Stimulated activated CD4-positive, alpha-beta T cell treated with anti-CD3 and anti-CD28 coated beads, Interleukin-12 subunit alpha, Interleukin-12 subunit beta, amount 100 ng/mL, for 24 hours (primary cell): ENCODE results near the gene CAMK2G.
"Not testable (repeated sequence)": the region's sequence is repeated elsewhere in the genome, so short reads cannot be mapped to it uniquely, and the experiment has no call there.

Source experiments
- DNase-seq, 2 experiments: peaks; one replicate each; pipeline ENCODE4 v3.0.0-alpha.2; 2020; ENCODE audit warnings: low read depth in 2 of 2

Gene CAMK2G

GRCh38 chr10:73874267-73875138 lies at the start of gene CAMK2G:
TSS of gene CAMK2G (minus strand) at chr10:73874555. CDS start at chr10:73874461, 94 bp downstream.
- DNase-seq: peak; percentile 63 to 71

- no peak for DNase-seq
Measured at GRCh38 chr10:73922864-73923133, 48.4 kb upstream of the CAMK2G start.

- no peak for DNase-seq
Measured at GRCh38 chr10:73922007-73922863, 47.9 kb upstream of the CAMK2G start.

- no peak for DNase-seq
Measured at GRCh38 chr10:73920089-73920488, 45.7 kb upstream of the CAMK2G start.

GRCh38 chr10:73919481-73919880 lies 45.1 kb upstream of the CAMK2G start:
- not testable (repeated sequence) for DNase-seq

- DNase-seq: no peak
Measured at GRCh38 chr10:73917566-73918305, 43.4 kb upstream of the CAMK2G start.

GRCh38 chr10:73916761-73917470 lies 42.6 kb upstream of the CAMK2G start:
- DNase-seq: no peak

GRCh38 chr10:73915206-73915851 lies 41.0 kb upstream of the CAMK2G start:
- DNase-seq: no peak

GRCh38 chr10:73914036-73914435 lies 39.7 kb upstream of the CAMK2G start:
- DNase-seq: no peak

- DNase-seq: no peak
Measured at GRCh38 chr10:73911553-73912004, 37.2 kb upstream of the CAMK2G start.

GRCh38 chr10:73910764-73911552 lies 36.6 kb upstream of the CAMK2G start, which contains the start of gene PLAU:
TSS of gene PLAU (plus strand) at chr10:73911132. CDS start at chr10:73911556, 424 bp downstream.
- peak in 1 of 2 experiments; percentile 29 for DNase-seq

- DNase-seq: no peak
Measured at GRCh38 chr10:73910401-73910763, 36.0 kb upstream of the CAMK2G start.

- DNase-seq: no peak
Measured at GRCh38 chr10:73909540-73910115, 35.3 kb upstream of the CAMK2G start.

- DNase-seq: peak in 1 of 2 experiments; percentile 56
Measured at GRCh38 chr10:73908853-73909539, 34.6 kb upstream of the CAMK2G start.

- DNase-seq: no peak
Measured at GRCh38 chr10:73907841-73908517, 33.6 kb upstream of the CAMK2G start.

GRCh38 chr10:73906524-73907447 lies 32.4 kb upstream of the CAMK2G start:
- DNase-seq: no peak

GRCh38 chr10:73905256-73906020 lies 31.1 kb upstream of the CAMK2G start:
- no peak for DNase-seq
